Measurements from ENCODE around the gene ZNF43. TPM values are rescaled to one million over a fixed set of nuclear protein-coding genes. Genes with fewer than 3 reads are reported as not detected.

Gene ZNF43
- total and polyA plus RNA-seq, 10 donors, result 5.5 to 40.3 (median 28.4) TPM

GRCh38 chr19:21835429-21835809 is 563 bp downstream of the ZNF43 start:
- peaks cover 0 to 30% (median 24%) of the 10 kb centered on the region in 8 donors for H3K9me3 ChIP-seq
- peak overlapping the region; percentile 89 to 96 (median 92) for H3K27ac ChIP-seq
- peaks cover 0 to 16% (median 9%) of the 10 kb centered on the region in 6 donors for H3K36me3 ChIP-seq
- H3K4me1 ChIP-seq, result peaks cover 0 to 58% (median 25%) of the 10 kb centered on the region in 6 donors
- H3K27me3 ChIP-seq (replicated peaks in 1 of 7), result no peaks in the 10 kb centered on the region
- DNase-seq, result no peak
- intact Hi-C loops (cut with DNase I; ENCODE audit: low total_unique reads), result no loop called here
- WGBS, 5 donors, result 5 to 14% (median 8%) methylated on average over 19 to 23 of the region's 23 CpGs
- TF ChIP-seq POLR2A (IDR thresholded peaks at IDR 0.05) (no peak), CTCF (IDR thresholded peaks at IDR 0.05 in 8 of 11, conservative IDR thresholded peaks at IDR 0.05 in 3 of 11) (no peak), POLR2AphosphoS5 (IDR thresholded peaks at IDR 0.05) (no peak)
- H3K4me3 ChIP-seq, result peak overlapping the region; percentile 55 to 93 (median 78)

GRCh38 chr19:21833733-21834132 is 2.2 kb downstream of the ZNF43 start:
- no peak for DNase-seq
- peaks cover 2 to 45% (median 40%) of the 10 kb centered on the region in 8 donors for H3K9me3 ChIP-seq
- no peak overlapping the region for H3K4me3 ChIP-seq
- H3K4me1 ChIP-seq, result peaks cover 0 to 58% (median 25%) of the 10 kb centered on the region in 6 donors
- TF ChIP-seq POLR2A (IDR thresholded peaks at IDR 0.05), result no peak
- no peak for TF ChIP-seq CTCF (IDR thresholded peaks at IDR 0.05 in 8 of 11, conservative IDR thresholded peaks at IDR 0.05 in 3 of 11)
- no peak for TF ChIP-seq POLR2AphosphoS5 (IDR thresholded peaks at IDR 0.05)
- 88 to 98% (median 94%) methylated on average over 10 of the region's 10 CpGs for WGBS, 5 donors
- H3K27ac ChIP-seq, result no peak overlapping the region
- intact Hi-C loops (cut with DNase I; ENCODE audit: low total_unique reads), result no loop called here
- no peaks in the 10 kb centered on the region for H3K27me3 ChIP-seq (replicated peaks in 1 of 7)
- peaks cover 0 to 18% (median 2%) of the 10 kb centered on the region in 6 donors for H3K36me3 ChIP-seq

GRCh38 chr19:21824679-21825078 is 11.3 kb downstream of the ZNF43 start:
- WGBS, 5 donors, result 93 to 100% (median 100%) methylated on average over 1 of the region's 1 CpG
- intact Hi-C loops (cut with DNase I; ENCODE audit: low total_unique reads), result no loop called here
- Histone ChIP-seq H3K36me3 (peaks cover 0 to 88% (median 17%) of the 10 kb centered on the region in 6 donors), H3K27me3 (replicated peaks in 1 of 7) (no peaks in the 10 kb centered on the region), H3K9me3 (peaks cover 3 to 100% (median 70%) of the 10 kb centered on the region in 8 donors), H3K27ac (no peak overlapping the region), H3K4me1 (no peaks in the 10 kb centered on the region), H3K4me3 (no peak overlapping the region)
- TF ChIP-seq POLR2A (IDR thresholded peaks at IDR 0.05) (no peak), CTCF (IDR thresholded peaks at IDR 0.05 in 8 of 11, conservative IDR thresholded peaks at IDR 0.05 in 3 of 11) (no peak), POLR2AphosphoS5 (IDR thresholded peaks at IDR 0.05) (no peak)
- no peak for DNase-seq

GRCh38 chr19:21823224-21823623 is 12.8 kb downstream of the ZNF43 start:
- H3K4me1 ChIP-seq, result no peaks in the 10 kb centered on the region
- intact Hi-C loops (cut with DNase I; ENCODE audit: low total_unique reads), result no loop called here
- H3K36me3 ChIP-seq, result peaks cover 0 to 89% (median 27%) of the 10 kb centered on the region in 6 donors
- no peak overlapping the region for H3K27ac ChIP-seq
- peaks cover 7 to 100% (median 71%) of the 10 kb centered on the region in 8 donors for H3K9me3 ChIP-seq
- no peak overlapping the region for H3K4me3 ChIP-seq
- TF ChIP-seq POLR2AphosphoS5 (IDR thresholded peaks at IDR 0.05) (no peak), POLR2A (IDR thresholded peaks at IDR 0.05) (no peak), CTCF (IDR thresholded peaks at IDR 0.05 in 8 of 11, conservative IDR thresholded peaks at IDR 0.05 in 3 of 11) (no peak)
- no peak for DNase-seq
- WGBS, 5 donors, result 92 to 98% (median 97%) methylated on average over 4 of the region's 4 CpGs
- H3K27me3 ChIP-seq (replicated peaks in 1 of 7), result no peaks in the 10 kb centered on the region

Data from spleen (tissue), 11 donors.